ENCODE measurements around the gene DUSP2.
"Not testable (repeated sequence)": the region's sequence is repeated elsewhere in the genome, so short reads cannot be mapped to it uniquely, and the experiment has no call there.

- TF ChIP-seq POLR2A (conservative IDR thresholded peaks at IDR 0.05); CTCF (IDR thresholded peaks at IDR 0.05 in 2 of 3, conservative IDR thresholded peaks at IDR 0.05 in 1 of 3; ENCODE audit: insufficient read depth in 2 of 3, low read depth in 1 of 3, low read length in 3 of 3); SMAD4 (CRISPR knock-in tag; conservative IDR thresholded peaks at IDR 0.05): not testable (repeated sequence)
These were observed 3.6 kb downstream of the DUSP2 start for GRCh38 chr2:96141624-96141967.

Data from K562 (cell line).